Activated T-helper 17 cell treated with anti-CD3 and anti-CD28 coated beads, Interleukin-2, amount 50 U/mL, for 72 hours (primary cell): ENCODE results near the gene SNX24. TPM values are rescaled to one million over a fixed set of nuclear protein-coding genes. Genes with fewer than 3 reads are reported as not detected.
"Not testable (repeated sequence)": the region's sequence is repeated elsewhere in the genome, so short reads cannot be mapped to it uniquely, and the experiment has no call there.

Experiments used
- ATAC-seq: fragments of 150-1000 bp; cut with Tn5 transposase; replicated peaks from 2 replicates; pipeline ENCODE4 v1.10.0; 2021; ENCODE audit warnings: mild to moderate bottlenecking, moderate library complexity
- H3K27ac Mint-ChIP-seq: one replicate; pipeline ENCODE4 v1.8.0; 2022; ENCODE audit warnings: mixed read lengths
- H3K27me3 Mint-ChIP-seq: one replicate; pipeline ENCODE4 v1.8.0; 2022; ENCODE audit warnings: mixed read lengths
- H3K36me3 Mint-ChIP-seq: one replicate; pipeline ENCODE4 v1.8.0; 2022; ENCODE audit warnings: low read depth, mild to moderate bottlenecking, mixed read lengths
- H3K4me1 Mint-ChIP-seq: one replicate; pipeline ENCODE4 v1.8.0; 2022; ENCODE audit warnings: mixed read lengths
- H3K4me3 Mint-ChIP-seq: one replicate; pipeline ENCODE4 v1.8.0; 2022; ENCODE audit warnings: mild to moderate bottlenecking, mixed read lengths
- H3K9me3 Mint-ChIP-seq: one replicate; pipeline ENCODE4 v1.8.0; 2022; ENCODE audit warnings: mixed read lengths
- total RNA-seq, 2 donors: library from RNA; stranded (reverse); gene quantifications; one replicate each; pipeline ENCODE4 v1.2.3, GENCODE V29; 2022

SNX24 gene
- total RNA-seq, 2 donors from 2014 or later = 9.5 to 11.3 TPM

DNA sequence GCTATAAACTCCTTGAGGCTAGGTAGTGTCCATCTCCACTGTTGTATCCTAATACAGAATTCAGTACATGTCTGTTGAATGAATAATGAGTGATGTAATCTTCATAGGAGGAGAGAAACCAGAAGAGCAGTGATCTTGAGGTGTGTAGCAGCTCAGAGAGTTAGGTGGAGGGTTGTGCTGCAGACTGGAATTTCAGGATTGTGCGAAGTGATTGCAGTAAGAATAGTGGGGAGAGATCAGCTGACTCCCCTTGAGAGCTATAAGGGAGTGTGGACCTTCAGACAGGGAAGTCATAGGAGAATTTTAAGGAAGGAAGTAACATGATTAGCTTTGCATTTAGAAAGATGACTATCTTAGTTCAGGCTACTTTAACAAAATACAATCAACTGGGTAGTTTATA is 4.4 kb downstream of the SNX24 start:
- Mint-ChIP-seq H3K4me3 (no peak overlapping the region), H3K4me1 (peaks cover 10% of the 10 kb centered on the region), H3K36me3 (no peaks in the 10 kb centered on the region), H3K27ac (peak overlapping the region; percentile 1), H3K9me3 (no peaks in the 10 kb centered on the region), H3K27me3 (no peaks in the 10 kb centered on the region)
- ATAC-seq = no peak

GRCh38 chr5:122857538-122857937 is 12.1 kb downstream of the SNX24 start:
- not testable (repeated sequence) for H3K9me3 Mint-ChIP-seq, H3K27ac Mint-ChIP-seq, H3K27me3 Mint-ChIP-seq, H3K36me3 Mint-ChIP-seq, H3K4me1 Mint-ChIP-seq, ATAC-seq, H3K4me3 Mint-ChIP-seq

DNA sequence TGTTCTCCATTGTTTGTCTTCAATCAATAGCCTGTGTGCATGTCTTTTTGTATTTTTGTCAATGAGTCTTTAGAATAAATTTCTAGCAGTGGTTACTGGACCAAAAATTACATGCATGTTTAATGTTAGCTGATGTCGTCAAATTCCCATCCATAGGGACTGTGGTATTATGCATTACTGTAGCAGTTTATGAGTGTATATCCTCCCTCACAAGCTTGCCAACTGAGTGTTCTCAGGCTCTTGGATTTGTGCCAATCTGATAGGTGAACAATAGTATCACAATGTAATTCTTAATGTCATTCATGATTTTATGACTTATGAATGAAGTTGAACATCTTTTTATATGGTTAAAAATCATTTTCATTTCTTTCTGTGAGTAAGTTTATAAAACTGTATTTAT is 13.0 kb downstream of the SNX24 start:
- Mint-ChIP-seq H3K9me3 (no peaks in the 10 kb centered on the region), H3K4me3 (no peak overlapping the region), H3K27me3 (no peaks in the 10 kb centered on the region), H3K4me1 (no peaks in the 10 kb centered on the region), H3K27ac (no peak overlapping the region), H3K36me3 (no peaks in the 10 kb centered on the region)
- ATAC-seq = no peak

- H3K27ac Mint-ChIP-seq = no peak overlapping the region
- no peaks in the 10 kb centered on the region for H3K27me3 Mint-ChIP-seq
- H3K36me3 Mint-ChIP-seq = no peaks in the 10 kb centered on the region
Observed at GRCh38 chr5:122863240-122863639, 17.8 kb downstream of the SNX24 start.

GRCh38 chr5:122863721-122864120 is 18.3 kb downstream of the SNX24 start:
- H3K27ac Mint-ChIP-seq = peak overlapping the region; percentile 94
- H3K4me1 Mint-ChIP-seq = peaks cover 12% of the 10 kb centered on the region
- H3K36me3 Mint-ChIP-seq = no peaks in the 10 kb centered on the region

More at GRCh38 chr5:122863240-122863639, 17.8 kb downstream of the SNX24 start:
- no peak for ATAC-seq
- H3K4me3 Mint-ChIP-seq = peak overlapping the region; percentile 73
- no peaks in the 10 kb centered on the region for H3K9me3 Mint-ChIP-seq
- peaks cover 12% of the 10 kb centered on the region for H3K4me1 Mint-ChIP-seq

GRCh38 chr5:122864400-122864799 is 19.0 kb downstream of the SNX24 start:
- Mint-ChIP-seq H3K4me1 (peaks cover 12% of the 10 kb centered on the region), H3K9me3 (no peaks in the 10 kb centered on the region), H3K27ac (peak overlapping the region; percentile 94), H3K4me3 (peak overlapping the region; percentile 73), H3K27me3 (no peaks in the 10 kb centered on the region), H3K36me3 (no peaks in the 10 kb centered on the region)
- ATAC-seq = peak; percentile 95

More at GRCh38 chr5:122863721-122864120, 18.3 kb downstream of the SNX24 start:
- H3K4me3 Mint-ChIP-seq = peak overlapping the region; percentile 73
- H3K27me3 Mint-ChIP-seq = no peaks in the 10 kb centered on the region
- no peaks in the 10 kb centered on the region for H3K9me3 Mint-ChIP-seq
- ATAC-seq = no peak

DNA sequence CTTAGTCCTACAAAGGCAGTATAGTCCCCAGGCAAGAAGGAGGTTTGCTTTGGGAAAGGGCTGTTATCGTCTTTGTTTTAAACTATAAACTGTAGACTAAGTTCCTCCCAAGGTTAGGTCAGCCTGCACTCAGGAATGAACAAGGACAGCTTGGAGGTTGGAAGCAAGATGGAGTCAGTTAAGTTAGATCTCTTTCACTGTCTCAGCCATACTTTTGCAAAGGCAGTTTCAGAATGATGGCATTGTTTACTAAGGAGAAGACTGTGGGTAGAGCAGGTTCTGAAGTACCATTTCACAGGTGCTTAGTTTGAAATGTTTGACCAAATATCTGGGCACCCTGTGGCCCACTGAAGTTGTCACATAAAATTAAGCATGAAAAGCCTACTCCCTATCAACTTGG is 19.4 kb downstream of the SNX24 start:
- no peaks in the 10 kb centered on the region for H3K27me3 Mint-ChIP-seq
- H3K36me3 Mint-ChIP-seq = no peaks in the 10 kb centered on the region
- peak overlapping the region; percentile 73 for H3K4me3 Mint-ChIP-seq
- no peaks in the 10 kb centered on the region for H3K9me3 Mint-ChIP-seq
- ATAC-seq = peak; percentile 54
- H3K4me1 Mint-ChIP-seq = peaks cover 12% of the 10 kb centered on the region
- peak overlapping the region; percentile 94 for H3K27ac Mint-ChIP-seq

- ATAC-seq = no peak
- Mint-ChIP-seq H3K27ac (peak overlapping the region; percentile 35), H3K36me3 (no peaks in the 10 kb centered on the region), H3K4me1 (peaks cover 6% of the 10 kb centered on the region), H3K9me3 (no peaks in the 10 kb centered on the region), H3K27me3 (no peaks in the 10 kb centered on the region), H3K4me3 (no peak overlapping the region)
Observed at GRCh38 chr5:122870219-122870856, 24.9 kb downstream of the SNX24 start.

- Mint-ChIP-seq H3K36me3 (no peaks in the 10 kb centered on the region), H3K9me3 (no peaks in the 10 kb centered on the region), H3K27me3 (no peaks in the 10 kb centered on the region), H3K4me1 (peaks cover 6% of the 10 kb centered on the region), H3K27ac (no peak overlapping the region), H3K4me3 (no peak overlapping the region)
- ATAC-seq = no peak
Observed at GRCh38 chr5:122871661-122872060, 26.2 kb downstream of the SNX24 start.

DNA sequence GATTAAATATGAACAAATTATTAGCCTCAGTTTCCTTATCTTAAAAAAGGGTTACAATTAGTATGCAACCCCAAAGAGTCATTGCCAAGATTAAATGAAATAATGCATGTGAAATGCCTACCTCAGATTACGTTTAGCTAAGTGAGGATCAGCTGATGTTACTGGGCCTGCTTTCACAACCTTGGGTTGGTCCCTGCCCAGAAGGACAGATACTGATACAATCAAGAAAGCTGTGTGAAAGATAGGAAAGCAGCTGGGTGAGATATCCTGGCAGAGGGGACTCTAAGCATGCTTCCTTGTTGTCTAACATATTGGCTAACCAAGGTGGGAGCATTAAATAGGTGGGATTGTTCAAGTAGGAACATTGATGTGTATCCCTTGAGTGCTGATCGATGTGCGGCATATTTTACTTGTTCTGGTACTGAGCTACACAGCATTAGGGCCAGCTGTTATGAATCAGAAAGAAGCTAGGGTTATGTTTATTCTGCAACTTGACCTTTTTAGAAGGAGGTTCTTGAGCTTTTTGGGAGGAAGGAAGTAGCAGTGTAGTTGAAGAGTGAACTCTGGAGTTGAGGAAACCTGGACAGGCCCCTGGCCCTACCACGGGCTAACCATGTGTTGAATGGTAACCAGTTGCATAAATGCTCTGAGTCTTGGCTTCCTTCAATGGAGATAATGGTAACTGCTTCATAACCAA is 28.9 kb downstream of the SNX24 start:
- Mint-ChIP-seq H3K9me3 (no peaks in the 10 kb centered on the region), H3K27me3 (no peaks in the 10 kb centered on the region), H3K36me3 (no peaks in the 10 kb centered on the region), H3K27ac (no peak overlapping the region), H3K4me3 (no peak overlapping the region), H3K4me1 (peaks cover 6% of the 10 kb centered on the region)
- ATAC-seq = no peak

- H3K4me1 Mint-ChIP-seq = peaks cover 5% of the 10 kb centered on the region
- H3K27me3 Mint-ChIP-seq = no peaks in the 10 kb centered on the region
- no peak overlapping the region for H3K27ac Mint-ChIP-seq
- H3K4me3 Mint-ChIP-seq = no peak overlapping the region
- no peak for ATAC-seq
- no peaks in the 10 kb centered on the region for H3K9me3 Mint-ChIP-seq
- no peaks in the 10 kb centered on the region for H3K36me3 Mint-ChIP-seq
Observed at GRCh38 chr5:122877518-122877917, 32.1 kb downstream of the SNX24 start.

- H3K9me3 Mint-ChIP-seq = no peaks in the 10 kb centered on the region
- H3K4me1 Mint-ChIP-seq = peaks cover 5% of the 10 kb centered on the region
- H3K27me3 Mint-ChIP-seq = no peaks in the 10 kb centered on the region
- H3K27ac Mint-ChIP-seq = no peak overlapping the region
- H3K36me3 Mint-ChIP-seq = no peaks in the 10 kb centered on the region
- no peak overlapping the region for H3K4me3 Mint-ChIP-seq
- ATAC-seq = no peak
Observed at GRCh38 chr5:122879076-122879475, 33.7 kb downstream of the SNX24 start.

DNA sequence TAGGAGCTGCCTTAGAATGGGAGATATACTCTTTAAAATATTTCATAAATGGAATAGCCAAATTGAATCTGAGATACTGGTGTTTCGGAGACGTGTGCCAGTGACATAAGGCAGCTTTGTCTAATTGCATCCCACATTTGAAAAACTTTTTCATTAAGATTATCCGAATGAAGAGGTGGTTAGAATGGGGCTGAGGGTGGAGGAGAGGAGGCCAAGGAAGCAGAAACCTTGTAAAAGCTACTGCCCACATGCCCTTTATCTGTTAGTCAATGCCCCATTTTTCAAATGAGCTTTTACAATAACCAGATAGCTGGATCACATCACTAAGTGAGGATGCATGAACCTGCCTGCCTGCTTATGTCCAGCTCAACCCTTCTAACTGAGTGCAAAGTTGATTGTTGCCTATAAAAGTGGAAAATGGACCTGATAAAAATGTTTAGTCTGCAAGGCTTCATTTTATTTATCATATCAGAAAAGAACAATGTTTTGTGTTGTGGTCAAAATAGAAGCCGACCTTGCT is 34.8 kb downstream of the SNX24 start:
- no peaks in the 10 kb centered on the region for H3K27me3 Mint-ChIP-seq
- H3K4me3 Mint-ChIP-seq = no peak overlapping the region
- H3K27ac Mint-ChIP-seq = no peak overlapping the region
- peaks cover 5% of the 10 kb centered on the region for H3K4me1 Mint-ChIP-seq
- H3K9me3 Mint-ChIP-seq = no peaks in the 10 kb centered on the region
- H3K36me3 Mint-ChIP-seq = no peaks in the 10 kb centered on the region
- no peak for ATAC-seq

- Mint-ChIP-seq H3K36me3 (no peaks in the 10 kb centered on the region), H3K9me3 (no peaks in the 10 kb centered on the region), H3K27me3 (no peaks in the 10 kb centered on the region), H3K4me3 (no peak overlapping the region), H3K4me1 (peaks cover 5% of the 10 kb centered on the region), H3K27ac (no peak overlapping the region)
- peak; percentile 84 for ATAC-seq
Observed at GRCh38 chr5:122880749-122881148, 35.3 kb downstream of the SNX24 start.

DNA sequence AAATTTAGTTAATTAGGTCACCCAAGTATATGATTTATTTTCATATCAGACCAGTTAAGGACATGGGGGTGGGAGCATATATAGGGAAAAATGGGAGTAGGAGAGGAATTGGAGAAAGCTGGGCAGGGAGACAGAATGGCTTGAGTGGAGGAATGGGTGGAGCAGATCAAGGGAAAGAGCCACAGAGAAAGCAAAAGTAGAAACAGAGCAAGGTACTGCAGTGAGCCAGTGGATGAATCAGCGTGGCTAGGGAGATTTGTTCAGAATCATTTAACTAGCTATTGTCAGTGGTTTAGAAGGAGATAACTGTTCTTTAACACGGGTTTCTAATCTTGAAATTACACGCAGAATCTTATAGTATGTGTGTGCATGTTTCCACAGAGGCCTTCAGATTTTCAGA is 37.4 kb downstream of the SNX24 start:
- peak; percentile 90 for ATAC-seq
- no peaks in the 10 kb centered on the region for H3K27me3 Mint-ChIP-seq
- H3K4me1 Mint-ChIP-seq = peaks cover 5% of the 10 kb centered on the region
- H3K27ac Mint-ChIP-seq = no peak overlapping the region
- no peak overlapping the region for H3K4me3 Mint-ChIP-seq
- H3K9me3 Mint-ChIP-seq = no peaks in the 10 kb centered on the region
- no peaks in the 10 kb centered on the region for H3K36me3 Mint-ChIP-seq
